Tibial nerve (tissue), 4 donors: ENCODE measurements around the gene PTER.

ENCODE experiments used
- EP300 ChIP-seq, 2 donors: sonication (generic); formaldehyde crosslinking; IDR thresholded peaks; one replicate each; pipeline ENCODE4 v1.6.1; 2017; ENCODE audit warnings: antibody characterized with exemption in 2 of 2, mild to moderate bottlenecking in 1 of 2
- POLR2A ChIP-seq, 2 donors: fragments of 450-650 bp; IDR thresholded peaks; one replicate each; pipeline ENCODE4 v1.6.1; 2017; ENCODE audit warnings: antibody characterized with exemption in 2 of 2, mild to moderate bottlenecking in 2 of 2, moderate library complexity in 2 of 2
- TF ChIP-seq, protein P1 (sequence below), 5 experiments: fragments of 200-600 bp in 3 of 5; fragments of 450-650 bp in 2 of 5; sonication (generic) in 3 of 5; IDR thresholded peaks; one replicate each; pipeline ENCODE4 v1.5.1; 2016 to 2019; ENCODE audit warnings: antibody characterized with exemption in 5 of 5, mild to moderate bottlenecking in 3 of 5, moderate library complexity in 2 of 5

DNA sequence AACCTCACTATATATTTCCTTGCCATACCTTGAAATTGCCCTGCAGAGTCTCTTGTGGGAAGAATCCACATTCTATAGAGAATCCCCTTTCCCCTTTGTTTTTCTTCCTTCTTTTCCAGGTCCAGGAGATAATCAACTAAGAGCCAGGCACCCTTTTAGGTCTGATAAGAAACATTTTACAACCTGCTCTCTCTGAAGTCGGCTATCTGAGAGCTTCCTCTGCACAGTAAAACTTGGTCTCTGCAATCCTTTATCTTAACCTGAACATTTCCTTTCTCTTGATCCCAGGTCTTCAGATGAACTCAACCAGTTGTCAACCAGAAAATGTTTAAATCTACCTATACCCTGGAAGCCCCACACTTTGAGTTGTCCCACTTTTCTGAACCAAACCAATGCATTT is 19.5 kb upstream of the PTER start:
- TF ChIP-seq, protein P1, sequence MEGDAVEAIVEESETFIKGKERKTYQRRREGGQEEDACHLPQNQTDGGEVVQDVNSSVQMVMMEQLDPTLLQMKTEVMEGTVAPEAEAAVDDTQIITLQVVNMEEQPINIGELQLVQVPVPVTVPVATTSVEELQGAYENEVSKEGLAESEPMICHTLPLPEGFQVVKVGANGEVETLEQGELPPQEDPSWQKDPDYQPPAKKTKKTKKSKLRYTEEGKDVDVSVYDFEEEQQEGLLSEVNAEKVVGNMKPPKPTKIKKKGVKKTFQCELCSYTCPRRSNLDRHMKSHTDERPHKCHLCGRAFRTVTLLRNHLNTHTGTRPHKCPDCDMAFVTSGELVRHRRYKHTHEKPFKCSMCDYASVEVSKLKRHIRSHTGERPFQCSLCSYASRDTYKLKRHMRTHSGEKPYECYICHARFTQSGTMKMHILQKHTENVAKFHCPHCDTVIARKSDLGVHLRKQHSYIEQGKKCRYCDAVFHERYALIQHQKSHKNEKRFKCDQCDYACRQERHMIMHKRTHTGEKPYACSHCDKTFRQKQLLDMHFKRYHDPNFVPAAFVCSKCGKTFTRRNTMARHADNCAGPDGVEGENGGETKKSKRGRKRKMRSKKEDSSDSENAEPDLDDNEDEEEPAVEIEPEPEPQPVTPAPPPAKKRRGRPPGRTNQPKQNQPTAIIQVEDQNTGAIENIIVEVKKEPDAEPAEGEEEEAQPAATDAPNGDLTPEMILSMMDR (IDR thresholded peaks at IDR 0.05), result no peak
- TF ChIP-seq EP300 (IDR thresholded peaks at IDR 0.05), result no peak
- TF ChIP-seq POLR2A (IDR thresholded peaks at IDR 0.05), result no peak
